SHP77 treated with DMSO at 0.1 percent for 48 hours (cell line): Measurements from ENCODE around the gene SLC8A3.

Experiments
- DNase-seq: peaks from one replicate; lab custom pipeline; 2025; lab: John Stamatoyannopoulos, UW

The SLC8A3 gene

DNA sequence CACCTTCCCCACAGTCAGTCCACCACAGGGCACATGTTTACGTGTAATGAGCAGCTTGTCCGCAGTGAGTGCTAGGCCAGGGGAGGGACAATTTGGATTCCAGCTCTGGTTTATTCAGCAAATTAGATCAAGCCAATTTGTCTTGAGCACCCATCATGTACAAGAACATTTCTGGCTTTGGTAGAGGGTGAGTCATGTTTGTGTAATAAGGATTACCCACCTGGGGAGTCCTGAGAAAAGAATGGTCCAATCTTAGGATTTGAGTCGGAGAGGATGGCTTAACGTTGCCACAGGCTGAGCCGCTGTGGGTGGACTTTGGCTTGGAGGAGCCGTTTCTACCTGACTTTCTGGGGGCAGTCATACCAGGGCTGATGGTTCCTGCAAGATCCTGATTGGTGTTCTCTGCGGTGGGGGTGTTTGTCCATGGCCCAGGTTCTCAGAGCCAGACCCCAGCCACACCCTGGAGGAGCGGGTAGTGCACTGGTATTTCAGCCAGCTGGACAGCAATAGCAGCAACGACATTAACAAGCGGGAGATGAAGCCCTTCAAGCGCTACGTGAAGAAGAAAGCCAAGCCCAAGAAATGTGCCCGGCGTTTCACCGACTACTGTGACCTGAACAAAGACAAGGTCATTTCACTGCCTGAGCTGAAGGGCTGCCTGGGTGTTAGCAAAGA, 165.8 kb downstream of the SLC8A3 start:
- DNase-seq = no peak

DNA sequence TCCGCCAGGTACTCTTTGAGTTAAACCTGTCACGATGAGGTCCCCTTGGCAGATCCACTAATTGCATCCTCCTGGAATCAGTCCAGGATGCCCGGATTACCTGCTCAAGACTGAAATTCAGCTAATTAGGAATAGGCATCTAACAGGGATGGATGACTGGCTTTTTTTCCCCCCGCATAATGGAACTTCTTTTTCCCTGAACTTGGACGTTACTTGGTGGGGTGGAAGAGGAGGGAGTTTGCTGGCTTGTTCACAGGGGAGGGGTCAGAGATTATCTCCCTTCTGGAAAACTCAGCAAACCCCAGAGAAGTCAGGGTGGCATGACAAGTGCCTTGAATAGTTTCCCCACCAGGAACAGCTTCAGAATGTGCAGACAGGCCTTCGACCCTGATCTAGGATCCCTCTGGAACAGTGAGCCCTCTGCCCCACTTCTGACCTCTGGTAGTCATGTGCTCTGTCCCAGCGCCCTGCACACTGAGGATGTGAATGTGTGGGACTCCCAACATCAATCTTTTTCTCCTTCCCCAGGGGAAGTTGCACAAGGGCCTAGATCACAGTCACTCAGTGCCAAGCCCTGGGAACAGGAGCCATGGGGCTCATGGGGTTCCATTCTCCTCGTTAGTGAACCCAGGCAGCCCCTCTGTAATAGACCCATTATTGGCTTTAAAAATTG, 167.1 kb downstream of the SLC8A3 start:
- no peak for DNase-seq

DNA sequence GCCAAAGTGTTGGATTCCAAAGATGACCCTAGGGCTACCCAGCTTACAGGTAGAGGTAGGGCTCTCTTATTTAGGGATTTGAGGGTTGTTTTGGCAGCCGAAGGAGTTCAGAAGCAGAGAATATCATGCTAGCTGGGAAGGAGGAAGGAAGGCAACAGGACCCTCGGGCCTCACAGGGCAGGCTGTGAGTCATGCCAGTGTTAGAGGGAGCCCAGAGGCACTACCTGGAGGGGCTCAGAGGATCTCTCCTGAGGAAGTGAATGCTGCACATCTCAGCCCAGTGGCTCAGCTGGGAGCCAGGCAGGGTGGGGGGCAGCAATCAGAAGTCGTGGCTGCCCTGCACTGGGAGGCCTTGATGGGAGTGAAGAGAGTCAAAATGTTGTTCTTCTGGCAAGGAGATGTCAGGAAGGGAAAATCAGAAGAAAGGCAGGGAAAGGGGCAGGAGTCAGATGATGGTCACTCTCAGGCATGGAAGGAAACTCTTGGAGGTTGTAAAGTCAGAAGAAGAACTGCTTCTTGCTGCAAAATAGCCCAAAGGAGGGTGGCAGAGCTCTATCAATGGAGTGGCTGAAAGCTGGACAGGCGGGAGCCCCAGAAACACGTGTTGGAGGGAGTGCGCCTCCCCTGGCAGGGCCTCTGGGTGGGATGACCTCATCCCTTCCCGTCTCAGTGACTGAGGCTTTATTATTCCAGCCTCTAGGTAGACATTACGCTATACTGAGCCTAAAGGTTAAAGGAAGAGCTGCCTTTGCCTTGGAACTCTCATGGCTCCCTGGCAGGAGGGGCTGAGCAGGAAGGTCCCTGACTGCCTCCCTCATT, 168.2 kb downstream of the SLC8A3 start:
- DNase-seq = no peak

DNA sequence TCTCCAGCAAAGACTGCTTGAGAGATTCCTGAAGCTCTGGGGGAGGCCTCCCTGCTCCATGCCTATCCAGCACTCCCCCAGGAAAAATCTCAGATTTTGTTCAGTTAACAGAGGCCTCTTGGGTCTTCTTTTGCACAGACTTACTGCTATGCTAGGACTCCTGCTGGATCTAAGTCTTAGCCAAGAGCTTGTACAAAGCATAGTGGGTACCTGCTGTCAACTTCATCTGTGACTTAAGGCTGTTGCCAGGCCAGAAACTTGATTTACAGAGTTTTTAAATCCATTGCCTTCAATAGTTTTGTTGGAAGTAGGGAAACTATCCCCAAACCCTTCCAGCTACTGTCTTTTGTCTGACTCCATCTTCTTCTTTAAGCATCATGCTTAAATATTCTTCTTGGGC, 169.1 kb downstream of the SLC8A3 start:
- no peak for DNase-seq

DNA sequence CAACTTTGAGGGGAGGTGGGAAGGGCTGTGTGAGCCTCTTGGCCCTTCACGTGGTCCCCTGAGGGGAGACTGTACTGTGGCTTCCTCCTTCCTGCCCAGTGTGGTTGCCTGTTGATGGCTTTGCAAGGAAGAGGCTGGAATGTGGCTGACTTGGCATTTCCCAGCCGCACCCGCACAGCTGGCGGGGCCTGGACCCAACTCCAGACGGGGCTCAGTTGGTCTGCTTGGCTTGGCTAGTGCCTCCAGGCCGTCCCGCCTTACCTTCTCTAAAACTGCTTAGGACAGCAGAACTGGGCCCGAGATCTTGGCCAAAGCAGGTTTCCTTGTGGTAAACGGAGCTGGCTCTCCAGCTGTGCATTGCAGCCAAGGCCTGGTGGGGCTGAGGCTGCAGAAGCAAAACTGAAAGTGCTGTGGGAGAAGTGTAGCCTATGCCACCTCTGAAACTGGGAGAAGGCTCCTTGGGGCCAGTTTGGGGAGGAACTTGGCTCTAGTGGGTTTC, 170.0 kb downstream of the SLC8A3 start:
- DNase-seq = no peak

DNA sequence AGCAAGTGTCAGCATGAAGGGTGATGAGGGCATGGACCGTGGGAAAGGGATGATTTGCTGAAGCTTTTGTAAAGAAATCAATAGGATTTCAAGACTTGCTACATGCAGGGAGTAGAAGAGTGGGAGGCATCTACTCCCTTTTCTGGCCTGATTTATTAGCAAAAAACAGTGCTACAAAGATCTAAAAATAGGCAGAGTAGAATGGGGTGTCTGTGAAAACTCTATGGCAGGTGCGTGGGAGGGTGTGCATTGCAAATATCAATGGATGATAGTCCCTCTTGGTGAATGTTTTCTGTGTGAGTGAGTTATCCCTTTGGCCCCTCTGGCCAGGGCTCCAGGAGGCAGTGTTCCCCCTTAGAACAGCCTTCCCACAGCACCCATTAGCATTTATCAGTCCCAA, 170.5 kb downstream of the SLC8A3 start:
- DNase-seq = no peak

DNA sequence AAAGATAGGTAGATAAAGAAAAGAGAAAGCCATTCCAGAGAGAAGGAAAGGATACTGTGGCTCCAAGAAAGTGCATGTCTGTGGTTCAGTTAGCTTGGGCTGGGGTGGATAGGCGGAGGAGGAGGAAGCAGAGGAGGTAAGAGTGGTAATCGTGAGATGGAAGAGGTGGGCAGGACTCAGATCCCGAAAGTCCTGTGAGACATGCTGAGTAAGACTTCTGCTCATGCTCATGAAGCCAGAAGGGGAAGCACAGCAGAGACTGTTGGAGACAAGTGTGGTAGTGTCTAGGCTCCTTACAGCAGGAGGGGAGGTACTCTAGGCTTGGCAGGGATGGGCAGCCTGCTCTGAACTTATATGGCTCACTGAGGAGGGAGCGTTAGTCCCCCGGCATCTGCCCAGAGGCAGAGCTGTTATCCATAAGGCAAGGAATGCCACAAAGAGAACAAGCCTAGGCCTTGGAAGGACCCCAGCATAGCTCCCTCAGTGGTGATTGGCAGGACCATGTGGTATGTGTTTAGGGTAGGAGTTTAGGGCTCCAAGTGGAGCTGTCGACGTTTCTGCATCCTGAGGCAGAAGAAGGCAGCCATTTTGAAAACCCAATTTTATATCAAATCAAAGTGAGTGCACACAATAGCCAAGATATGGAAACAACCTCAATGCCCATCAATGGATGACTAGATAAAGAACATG, 174.2 kb downstream of the SLC8A3 start:
- DNase-seq = no peak

DNA sequence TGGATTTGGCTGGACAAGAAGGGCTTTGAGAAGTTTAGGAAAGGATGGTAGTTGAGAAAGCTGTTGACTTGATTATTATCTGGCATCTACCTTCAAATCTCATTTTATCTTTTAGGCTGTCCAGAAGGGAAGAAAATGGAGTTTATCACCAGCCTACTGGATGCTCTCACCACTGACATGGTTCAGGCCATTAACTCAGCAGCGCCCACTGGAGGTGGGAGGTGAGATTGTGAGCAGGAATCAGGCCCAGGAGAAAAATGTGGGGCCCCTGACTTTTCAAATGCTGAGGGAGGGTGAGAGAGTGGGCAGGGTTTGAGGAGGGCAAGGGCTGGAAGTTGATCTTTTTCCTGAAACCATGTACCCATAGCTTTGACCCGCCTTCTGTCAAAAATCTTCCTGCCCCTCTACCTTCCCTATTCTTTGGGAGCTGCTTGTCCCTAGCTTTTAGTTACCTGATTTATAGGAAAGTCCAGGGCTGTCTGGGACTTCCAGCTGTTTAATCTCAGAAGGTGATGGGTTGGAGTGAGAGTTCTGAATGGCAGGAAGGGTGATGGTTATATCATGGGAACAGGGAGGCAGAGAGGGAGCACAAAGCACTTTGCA, 175.4 kb downstream of the SLC8A3 start:
- no peak for DNase-seq

DNA sequence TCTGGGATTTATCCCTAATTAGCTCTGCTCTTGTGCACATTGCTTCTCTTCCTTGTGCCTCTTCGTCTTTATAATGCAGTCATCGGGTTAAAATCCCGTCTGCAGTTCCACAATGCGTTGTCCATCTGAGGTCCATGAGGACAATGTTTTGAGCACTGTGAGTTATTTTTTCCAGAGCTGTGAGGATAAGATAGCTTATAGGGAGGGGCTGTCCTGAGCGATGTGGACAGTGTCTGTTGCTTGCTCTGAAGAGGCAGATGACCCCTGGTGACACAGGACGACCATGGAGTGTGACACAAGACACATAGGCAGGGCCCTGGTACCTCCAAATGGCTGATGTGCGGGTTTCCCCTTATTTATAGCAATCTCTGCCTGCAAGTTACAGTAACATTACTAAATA, 177.0 kb downstream of the SLC8A3 start:
- DNase-seq = no peak

DNA sequence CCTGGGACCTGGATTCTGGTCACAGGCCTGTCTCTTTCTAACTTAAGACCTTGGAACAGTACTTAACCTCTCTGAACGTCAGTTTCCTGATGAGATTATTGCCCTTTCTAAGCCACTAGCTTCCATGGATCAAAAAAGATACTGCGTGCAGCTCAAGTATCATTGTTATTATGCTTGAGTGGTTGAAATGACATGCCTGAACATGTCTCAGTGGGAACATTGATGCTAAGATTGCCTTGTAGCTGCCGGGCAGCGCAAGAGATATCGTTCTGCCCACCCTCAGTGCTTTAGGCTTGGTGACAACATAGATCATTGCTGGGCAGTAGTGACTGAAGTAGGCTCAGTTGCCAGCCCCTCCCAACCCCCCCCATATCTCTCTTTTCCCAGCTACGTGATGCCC, 177.7 kb downstream of the SLC8A3 start:
- DNase-seq = no peak

DNA sequence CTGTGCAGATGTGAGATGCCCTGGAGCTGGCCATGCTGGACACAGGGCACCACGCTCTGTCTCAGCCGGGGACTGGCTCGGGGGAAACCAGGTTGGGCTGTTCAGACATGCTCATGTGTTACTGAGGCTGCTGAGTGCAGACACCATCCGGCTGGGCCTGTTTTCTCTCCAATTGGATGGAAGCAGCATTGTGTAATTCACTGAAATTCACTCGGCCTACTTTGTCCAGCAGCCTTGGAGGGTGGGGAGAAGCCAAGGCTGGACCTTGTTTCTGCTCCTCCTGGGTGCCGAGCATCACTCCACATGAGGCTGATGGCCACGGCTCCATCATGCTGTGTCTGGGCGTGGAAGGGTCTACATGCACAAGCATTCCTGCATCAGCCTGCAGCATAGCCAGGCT, 178.8 kb downstream of the SLC8A3 start:
- no peak for DNase-seq

DNA sequence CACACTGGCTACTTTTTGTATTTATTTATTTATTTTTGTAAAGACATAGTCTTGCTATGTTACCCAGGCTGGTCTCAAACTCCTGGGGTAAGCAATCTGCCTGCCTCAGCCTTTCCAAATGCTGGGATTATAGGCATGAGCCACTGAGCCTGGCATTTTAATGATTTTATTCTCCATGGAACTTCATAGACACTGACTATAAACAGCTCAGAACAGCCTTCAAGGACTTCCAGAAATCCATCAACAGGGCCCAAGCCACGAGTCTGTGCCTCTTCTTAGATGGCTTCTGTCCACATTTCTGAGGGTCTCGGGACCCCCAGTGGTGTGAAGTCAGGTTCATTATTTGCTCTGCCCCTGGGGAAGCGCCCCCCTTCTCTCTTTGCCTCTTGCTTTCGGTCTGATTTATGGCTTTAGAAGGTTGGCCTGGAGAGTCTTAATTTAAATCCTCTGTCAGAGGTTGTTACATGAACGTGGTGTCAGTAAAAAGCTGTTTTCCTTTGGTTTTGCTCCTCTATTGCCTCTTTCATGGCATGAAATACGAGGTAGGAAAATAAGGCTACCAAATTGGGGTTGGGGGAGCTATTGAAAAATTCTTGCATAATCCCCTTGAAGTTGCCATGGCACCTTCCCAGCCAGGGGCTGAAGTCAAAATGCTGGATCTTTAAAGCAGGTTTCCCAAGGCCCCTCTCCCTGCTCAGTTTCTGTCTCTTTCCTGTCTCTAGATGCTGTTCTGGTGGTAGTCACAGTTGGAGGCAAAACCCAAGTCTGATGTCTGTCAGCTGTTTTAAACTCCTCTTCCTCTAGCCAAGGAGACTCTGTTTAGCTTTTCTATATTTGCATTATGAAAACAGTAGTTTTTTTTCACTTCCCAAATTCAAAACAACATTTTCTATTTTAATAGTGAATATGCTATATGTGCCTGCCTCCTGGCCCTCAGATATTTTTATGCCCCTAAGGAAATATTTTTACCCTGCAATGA, 180.2 kb downstream of the SLC8A3 start:
- no peak for DNase-seq

DNA sequence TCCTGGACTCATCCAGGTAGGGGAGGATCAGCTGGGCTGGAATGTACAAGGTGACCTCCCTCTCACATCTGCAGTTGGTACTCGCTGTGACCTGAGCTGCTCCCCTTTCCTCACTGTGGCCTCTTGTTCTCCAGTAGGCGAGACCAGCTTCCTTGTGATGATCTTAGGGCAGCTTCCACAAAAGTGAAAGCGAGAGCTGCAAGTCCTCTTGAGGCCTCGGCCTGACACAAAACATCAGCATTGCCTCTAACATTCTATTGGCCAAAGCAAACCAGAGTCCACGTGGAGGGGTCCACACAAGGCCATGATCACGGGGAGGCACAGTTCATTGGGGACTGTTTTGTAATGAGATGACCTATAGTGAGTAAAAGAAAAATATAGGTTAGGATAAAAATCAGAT, 182.1 kb downstream of the SLC8A3 start:
- DNase-seq = no peak

DNA sequence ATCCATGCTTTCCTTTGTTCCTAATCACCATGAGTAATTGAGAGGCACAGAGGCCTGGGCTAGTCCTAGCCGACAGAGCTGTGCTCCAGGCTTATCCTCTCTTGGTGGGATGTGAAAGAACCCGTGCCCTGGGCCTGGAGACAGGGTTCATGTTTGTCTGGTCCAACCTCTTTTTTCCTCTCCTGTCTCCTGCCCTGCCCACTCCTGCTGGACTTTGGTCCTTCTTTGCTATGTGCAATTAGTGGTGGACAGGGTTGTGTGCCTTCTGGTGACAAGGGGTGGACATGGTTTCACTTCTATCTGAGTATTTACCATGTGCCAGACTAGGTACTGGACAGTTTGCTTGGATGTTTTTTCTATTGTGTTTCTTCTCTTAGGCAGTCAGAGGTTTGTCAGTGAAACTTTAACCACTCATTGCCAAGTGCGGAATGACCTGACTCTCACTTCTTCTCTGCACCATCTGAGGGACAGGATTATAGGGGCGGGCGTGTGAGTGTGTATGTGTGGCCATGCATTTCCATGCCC, 183.4 kb downstream of the SLC8A3 start:
- no peak for DNase-seq

DNA sequence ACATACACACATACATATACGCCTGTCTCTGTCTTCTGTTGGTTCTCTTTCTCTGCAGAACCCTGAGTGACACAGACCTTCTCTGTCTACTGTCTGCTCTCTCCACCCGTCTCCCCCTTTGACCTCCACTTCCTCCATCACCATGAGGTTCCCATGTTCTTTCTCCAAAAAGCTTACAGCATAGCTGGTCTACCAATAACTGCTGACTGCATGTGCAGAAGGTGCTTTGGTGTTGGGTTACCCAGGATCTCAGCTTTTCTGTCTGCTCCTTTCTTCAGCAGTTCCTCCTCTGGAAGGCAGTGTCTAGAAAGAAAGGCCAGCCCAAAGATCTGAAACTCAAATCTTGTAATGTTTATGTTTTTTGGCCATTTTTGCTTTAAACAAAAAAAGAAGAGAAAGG, 184.0 kb downstream of the SLC8A3 start:
- no peak for DNase-seq

DNA sequence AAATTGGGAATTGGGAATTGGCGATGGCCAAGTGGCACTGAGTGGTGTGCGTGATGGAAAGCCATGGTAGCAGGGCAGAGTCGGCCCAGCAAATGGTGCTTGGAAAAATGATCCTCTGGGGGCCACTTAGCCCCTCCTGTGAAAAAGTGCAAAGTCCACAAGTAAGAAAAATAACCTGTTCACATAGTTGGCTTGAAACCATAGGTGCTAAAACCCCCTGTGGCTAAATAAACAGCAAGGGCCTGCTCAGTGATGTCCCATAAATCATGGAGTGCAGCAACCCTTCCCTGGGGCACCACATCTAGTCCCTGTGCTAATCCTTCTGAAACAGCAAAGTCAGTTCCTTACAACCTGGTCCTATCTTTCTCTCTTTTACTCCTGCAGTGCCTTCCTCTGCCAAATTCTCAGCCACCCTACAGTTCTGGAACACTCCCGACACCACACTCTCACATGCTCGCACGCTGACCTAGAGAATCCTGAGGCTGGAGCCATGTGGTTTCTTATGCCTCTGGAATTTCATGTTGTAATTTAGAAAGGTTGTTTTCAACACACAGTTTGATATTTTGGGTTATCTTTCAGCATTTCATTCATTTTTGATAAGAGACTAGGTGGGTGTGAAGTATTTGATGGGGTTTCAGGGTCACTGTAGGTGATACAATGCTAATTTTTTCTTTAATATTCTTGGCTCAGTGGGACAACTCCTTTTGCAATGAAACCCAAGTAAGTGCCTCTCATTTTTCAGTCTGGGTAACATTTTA, 186.0 kb downstream of the SLC8A3 start:
- no peak for DNase-seq

DNA sequence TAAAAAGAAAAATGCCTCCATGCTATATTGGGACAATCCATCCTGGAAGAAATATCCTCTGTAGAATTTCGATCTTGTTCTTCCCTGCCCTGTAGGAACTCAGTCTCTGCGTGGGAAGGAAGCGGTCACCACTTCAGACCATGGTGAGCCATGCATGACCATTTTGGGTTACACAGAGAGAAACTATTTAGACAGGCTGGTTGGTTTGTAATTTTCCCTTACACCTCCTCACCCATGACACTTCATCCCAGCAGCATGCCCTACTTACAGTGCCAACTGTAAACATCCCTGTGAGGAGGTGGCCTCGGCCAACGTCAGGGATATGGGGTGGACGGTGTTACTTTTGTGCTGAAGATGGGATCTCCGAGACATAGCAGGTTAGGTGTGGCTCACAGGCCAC, 188.2 kb downstream of the SLC8A3 start:
- DNase-seq = no peak

DNA sequence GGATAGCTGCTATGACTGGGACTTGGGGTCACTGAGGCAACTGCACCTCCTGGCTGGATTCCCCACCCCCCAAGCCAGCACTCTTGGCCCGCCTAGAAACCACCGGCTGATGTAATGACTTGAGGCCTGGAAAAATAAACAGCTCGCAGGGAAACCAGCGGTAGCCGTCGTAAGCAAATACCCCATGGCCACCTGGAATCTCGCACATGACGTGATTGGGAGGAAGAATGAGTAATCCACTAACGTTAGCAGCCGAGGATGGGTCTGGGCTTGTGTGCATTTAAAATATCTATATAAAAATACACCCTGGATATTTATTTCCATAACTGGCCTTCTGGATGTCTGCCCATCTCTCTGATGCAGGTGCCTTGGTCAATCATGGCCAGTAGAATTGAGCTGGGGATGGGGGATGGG, 189.5 kb downstream of the SLC8A3 start:
- peak; percentile 99 for DNase-seq

DNA sequence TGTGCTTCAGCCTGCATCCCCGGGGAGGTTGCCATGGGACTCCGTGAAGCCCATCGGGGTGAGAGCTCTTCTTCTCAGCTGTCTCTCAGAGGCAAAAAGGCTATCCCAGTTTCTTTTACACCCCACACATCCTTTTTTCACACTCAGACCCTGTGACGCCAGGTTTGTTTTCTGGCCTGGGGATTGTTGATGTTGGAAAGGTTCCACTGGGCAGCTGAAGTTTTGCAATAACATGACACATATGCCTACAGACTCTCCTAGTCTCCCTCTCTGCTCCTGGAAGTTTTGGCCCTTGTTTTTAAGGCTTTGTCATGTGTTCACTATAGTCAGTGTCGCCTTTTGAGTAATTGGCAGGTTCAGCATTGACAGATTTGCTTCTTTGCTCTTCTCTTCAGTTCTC, 190.9 kb downstream of the SLC8A3 start:
- DNase-seq = peak; percentile 78

DNA sequence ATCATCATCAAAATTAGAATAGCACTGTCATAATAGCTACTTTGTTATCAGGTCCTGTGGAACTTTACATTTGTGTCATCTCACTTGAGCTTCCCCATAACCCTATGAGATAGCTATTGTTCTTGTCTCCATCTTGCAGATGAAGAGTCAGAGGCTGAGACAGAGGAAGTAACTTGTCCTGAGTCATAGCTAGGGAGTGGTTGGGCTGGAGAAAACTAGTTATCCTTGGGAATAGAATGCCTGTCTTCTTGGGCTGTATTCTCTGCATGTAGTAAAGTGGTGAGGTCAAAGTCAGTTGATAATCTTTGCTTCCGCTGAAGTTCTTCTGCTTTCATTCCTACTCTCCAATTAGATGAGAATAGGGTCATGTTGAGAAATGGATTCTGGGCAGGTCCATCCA, 192.5 kb downstream of the SLC8A3 start:
- DNase-seq = no peak
